Measurements from ENCODE around the gene GSS. TPM values are rescaled to one million over a fixed set of nuclear protein-coding genes. Genes with fewer than 3 reads are reported as not detected.
"Not testable (repeated sequence)": the region's sequence is repeated elsewhere in the genome, so short reads cannot be mapped to it uniquely, and the experiment has no call there.

Gene GSS
- total RNA-seq, 1 donor from 2014 or later, result 49.1 TPM

DNA sequence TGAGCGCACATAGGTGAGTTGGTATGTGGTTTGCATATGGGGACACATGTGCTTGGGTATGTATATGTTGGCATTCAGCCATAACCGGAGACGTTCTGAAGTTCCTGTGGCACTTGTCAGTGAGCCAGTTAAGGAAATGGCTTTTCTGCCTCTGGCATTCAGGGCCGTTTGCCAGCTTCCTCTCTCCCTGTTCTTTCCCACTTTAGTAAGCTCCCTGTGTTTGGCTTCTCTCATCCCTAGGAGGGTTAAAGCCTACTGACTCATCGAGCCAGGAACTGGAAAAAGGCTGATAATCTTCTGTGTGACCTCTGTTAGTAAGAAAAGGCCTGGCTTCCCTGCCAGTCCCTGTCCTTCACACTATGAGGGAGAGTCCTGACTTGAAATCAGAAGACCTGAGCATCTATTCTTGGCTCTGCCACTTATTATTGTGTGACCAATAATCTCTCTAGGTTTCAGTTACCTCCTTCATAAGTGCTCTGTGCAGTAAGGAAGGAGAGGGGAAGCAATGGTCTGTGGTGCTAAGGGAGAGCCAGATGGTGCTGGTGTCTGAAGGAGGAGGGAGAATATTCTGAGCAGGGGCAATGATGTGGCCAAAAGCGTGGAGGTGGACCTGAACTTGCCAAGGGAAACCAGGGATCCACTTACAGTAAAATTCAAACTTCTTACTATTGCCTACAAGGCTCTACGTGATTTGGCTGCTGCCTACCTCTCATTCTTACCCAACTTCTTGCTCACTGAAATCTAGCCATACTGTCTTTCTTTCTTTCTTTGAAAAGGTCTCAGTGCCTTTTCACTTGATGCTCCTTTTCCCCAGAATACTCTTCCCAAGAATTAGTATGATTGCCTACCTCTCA, 47.8 kb downstream of the GSS start:
- peak; percentile 93 for DNase-seq (ENCODE audit: low read depth, low spot score)

GRCh38 chr20:34904202-34904621, 51.4 kb downstream of the GSS start:
- no peak for DNase-seq (ENCODE audit: low read depth, low spot score)

GRCh38 chr20:34898731-34899130, 56.9 kb downstream of the GSS start:
- DNase-seq (ENCODE audit: low read depth, low spot score), result not testable (repeated sequence)

DNA sequence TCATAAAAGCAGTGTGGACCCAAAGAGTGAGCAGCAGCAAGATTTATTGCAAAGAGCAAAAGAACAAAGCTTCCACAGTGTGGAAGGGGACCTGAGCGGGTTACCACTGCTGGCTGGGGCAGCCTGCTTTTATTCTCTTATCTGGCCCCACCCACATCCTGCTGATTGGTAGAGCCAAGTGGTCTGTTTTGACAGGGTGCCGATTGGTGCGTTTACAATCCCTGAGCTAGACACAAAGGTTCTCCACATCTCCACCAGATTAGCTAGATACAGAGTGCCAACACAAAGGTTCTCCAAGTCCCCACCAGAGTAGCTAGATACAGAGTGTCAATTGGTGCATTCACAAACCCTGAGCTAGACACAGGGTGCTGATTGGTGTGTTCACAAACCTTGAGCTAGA, 57.5 kb downstream of the GSS start:
- not testable (repeated sequence) for DNase-seq (ENCODE audit: low read depth, low spot score)

DNA sequence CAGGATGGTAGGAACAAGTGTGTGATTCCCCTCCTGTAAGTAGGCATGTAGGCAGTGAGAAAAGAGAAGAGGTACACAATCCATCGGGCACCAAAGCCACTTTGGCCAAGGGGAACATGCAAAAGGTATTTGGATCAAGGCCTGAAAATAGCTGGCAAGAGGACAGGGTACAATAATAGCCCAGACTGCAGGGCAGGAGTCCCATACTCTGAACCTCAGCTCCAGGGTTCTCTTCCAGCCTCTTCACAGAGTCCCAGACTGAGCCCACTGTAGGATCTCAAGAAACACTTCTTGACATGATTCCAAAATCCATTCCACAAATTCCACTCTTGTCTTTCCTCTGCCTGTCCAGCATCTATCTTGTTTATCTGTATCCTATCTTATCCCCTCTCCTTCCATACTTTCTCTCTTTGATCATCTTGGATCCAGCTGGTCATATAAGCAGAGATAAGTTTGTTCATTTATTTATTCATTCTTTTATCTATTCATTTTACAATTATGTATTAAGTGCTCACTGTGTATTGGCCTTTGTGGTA, 59.5 kb downstream of the GSS start:
- DNase-seq (ENCODE audit: low read depth, low spot score), result no peak

DNA sequence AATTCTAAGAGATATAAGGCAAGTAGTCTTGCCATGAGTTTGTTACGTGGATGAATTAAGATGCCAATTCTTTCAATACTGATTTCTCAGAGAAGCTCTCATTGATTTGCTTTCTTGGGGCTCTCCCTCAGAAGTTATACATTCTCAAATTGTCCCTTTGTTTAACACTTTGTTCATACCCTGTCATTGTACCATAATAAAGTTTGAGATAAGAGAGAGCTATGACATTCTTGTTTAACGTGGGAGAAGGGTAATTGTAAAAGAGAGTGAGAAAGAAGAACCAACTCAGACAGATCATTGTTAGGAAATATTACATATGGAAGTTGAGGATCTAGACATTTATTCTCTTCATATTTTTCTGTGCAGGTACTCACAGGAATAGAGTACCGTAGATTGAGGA, 60.1 kb downstream of the GSS start:
- DNase-seq (ENCODE audit: low read depth, low spot score), result no peak

DNA sequence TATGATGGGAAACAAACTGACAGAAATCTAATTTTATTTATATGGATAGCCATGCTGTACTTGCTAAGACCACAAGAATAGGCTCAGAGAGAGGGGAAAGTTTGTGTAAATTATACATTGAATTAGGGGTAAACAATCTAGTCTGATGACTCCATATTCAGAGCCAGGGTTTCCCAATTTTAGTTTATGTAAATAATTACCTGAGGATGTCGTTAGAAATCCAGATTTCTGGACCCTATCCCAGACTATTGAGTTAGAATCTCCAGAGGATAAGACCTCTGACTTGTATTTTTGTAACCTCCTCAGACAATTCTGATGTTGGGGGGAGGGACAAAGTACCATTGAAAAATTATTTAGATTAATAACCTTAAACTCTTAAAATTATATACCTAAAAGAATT, 60.9 kb downstream of the GSS start:
- DNase-seq (ENCODE audit: low read depth, low spot score), result no peak

DNA sequence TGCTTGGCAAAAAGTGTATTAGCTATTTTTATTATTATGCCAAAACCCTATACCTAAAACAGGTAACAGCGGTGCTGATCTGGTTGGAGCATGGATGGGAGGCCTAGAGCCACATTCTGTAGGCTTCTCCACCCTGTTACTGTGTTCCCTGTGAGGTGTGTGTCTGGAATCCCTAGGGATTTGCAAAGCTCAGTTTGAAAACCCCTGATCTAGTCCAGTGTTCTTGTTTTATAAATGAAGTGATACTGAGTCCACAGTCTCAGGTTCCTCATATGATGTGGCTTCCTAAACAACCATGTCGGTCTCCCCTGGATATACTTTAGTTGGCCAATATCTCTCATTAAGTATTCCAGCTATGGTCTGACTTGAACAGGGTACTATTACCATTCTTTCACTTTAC, 62.9 kb downstream of the GSS start:
- no peak for DNase-seq (ENCODE audit: low read depth, low spot score)

DNA sequence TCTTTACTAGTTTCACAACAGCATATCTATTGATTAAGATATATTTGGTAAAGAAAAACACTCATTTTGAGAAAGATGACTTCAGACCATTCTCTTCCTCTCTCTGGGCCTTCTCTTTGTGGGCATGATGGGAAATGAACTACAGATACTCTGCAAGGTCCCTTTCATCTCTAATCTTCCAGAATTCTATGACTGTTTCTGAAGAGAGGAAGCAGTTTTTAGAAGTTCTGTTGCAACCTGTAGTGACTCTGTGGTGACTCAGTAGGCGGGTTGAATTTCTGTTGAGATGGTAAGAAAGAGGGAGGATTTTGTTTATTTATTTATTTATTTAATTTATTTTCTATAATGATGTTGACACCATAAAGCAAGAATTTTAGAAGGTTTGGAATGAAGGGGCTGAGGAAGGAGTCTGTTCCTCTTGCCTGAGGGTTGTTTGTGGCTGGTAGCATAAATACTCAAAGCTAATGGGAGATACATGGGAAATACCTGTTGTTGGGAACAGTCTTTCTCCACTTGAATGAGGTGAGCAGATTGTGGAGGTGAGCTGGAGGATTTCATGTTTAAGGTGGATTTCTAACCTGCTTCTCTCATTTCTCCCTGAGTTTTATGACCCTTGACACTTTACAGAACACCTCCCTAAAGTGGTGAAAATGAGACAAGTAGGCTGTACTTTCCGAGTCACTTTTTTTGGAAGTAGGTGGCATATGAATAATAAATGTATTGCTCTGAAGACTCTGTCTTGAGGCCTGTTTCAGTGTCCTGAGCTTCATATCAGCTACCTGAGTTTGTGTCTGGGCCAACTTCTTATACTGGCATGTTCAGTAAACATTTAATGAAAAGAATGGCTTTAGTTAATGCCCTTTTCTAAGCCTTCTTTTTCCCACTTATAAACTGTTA, 64.2 kb downstream of the GSS start:
- no peak for DNase-seq (ENCODE audit: low read depth, low spot score)

DNA sequence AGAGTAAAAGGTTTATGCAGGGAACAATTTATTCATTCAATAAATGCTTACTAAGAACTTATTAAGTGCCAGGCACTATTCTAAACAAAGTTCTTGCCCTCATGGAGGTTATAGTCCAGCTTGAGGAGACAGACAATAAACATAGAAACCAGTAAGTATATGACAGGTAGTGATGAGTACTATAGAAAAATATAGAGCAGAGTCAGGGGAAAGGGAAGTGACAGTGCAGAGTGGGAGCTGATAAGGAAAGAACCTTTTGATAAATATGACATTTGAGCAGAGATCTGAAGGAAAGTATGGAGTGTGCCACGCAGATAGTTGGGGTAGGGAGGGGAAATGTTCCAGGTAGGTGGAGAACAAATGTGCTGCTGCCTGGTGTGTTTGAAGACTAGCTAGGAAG, 67.1 kb downstream of the GSS start:
- DNase-seq (ENCODE audit: low read depth, low spot score), result no peak

DNA sequence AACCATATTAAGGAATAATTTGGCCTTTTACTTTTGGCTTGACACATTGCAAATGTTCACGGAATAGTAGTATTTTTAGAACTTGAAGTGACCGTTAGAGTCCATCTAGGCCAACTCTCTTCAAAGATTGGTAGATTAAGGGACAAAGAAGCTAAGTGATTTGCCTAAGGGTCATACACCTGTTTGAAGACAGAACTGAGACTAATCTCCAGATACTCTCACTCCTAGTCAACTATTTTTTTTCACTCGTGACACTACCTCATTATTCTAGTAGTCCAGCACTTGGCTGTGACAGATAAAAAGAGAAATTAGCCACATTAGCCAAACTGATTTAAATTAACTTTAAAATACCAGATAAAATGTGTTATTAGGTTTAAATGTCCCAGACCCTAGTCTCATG, 68.6 kb downstream of the GSS start:
- DNase-seq (ENCODE audit: low read depth, low spot score), result no peak

DNA sequence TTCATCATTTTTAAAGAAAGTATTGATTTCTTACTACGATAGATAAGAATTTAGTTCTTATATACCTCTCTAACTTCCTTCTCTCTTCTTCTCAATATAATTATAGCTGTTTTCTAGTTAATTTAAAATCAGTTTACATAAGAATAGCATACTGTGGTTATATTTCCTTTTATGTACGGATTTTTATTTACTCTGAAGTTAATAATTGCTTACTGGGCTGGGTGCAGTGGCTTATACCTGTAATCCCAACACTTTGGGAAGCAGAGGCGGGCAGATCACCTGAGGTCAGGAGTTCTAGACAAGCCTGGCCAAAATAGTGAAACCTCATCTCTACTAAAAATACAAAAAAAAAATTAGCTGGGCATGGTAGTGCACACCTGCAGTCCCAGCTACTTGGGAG, 69.5 kb downstream of the GSS start:
- no peak for DNase-seq (ENCODE audit: low read depth, low spot score)

DNA sequence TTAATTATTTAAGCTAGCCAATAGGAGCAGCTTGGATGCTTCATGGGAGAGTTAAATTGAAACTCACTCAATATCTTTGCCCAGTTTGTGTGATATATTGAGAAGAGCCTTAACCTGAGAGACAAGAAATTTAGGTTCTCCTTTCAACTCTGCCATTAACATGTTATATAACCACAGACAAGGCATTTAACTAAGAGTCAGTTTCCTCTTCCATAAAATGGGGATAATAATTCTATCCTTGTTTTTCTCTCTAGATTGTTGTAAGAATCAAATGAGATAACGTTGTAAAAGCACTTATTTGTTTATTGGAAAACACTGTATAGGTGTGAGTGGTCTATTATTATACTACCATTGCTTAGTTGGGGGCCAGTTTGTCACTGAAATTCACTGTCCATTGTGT, 71.3 kb downstream of the GSS start:
- DNase-seq (ENCODE audit: low read depth, low spot score), result no peak

DNA sequence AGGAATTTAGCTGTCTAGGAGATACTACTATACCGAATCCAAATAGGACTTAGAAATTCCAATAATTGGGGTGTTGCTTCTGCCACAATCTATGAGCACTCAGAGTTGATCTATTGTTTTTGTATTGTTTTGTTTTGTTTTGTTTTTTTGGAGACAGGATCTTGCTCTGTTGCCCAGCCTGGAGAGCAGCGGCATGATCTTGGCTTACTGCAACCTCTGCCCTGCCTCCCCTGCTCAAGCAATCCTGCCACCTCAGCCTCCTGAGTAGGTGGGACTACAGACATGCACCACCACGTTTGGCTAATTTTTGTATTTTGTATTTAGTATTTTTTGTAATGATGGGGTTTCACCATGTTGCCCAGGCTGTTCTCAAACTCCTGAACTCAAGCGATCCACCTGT, 71.8 kb downstream of the GSS start:
- DNase-seq (ENCODE audit: low read depth, low spot score), result no peak

DNA sequence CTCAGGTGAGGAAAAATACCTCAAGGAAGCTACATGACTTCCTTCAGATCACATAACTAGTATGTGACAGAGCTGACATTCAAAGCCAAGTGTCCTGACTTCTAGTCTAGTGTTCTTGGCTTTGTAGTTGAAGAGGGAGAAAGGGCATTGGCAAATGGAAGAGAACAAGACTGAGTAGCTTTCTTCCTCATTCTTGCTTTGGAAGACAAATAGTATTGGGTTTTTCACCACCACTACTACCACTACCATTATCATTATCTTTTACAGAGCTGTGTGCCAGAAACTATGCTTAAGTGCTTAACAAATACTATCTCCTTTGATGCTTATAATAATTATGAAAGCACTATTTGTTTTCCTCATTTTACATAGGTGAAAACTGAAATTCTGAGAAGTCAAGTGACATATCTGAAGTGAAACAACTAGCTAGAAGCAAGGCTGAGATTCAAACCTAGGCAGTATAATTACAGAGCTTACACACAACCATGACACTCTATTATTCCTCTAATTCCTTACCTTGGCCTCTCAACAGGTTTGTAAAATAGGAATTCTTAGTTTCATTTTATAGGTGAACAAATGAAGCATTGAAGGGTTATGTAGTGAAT, 72.4 kb downstream of the GSS start:
- no peak for DNase-seq (ENCODE audit: low read depth, low spot score)

DNA sequence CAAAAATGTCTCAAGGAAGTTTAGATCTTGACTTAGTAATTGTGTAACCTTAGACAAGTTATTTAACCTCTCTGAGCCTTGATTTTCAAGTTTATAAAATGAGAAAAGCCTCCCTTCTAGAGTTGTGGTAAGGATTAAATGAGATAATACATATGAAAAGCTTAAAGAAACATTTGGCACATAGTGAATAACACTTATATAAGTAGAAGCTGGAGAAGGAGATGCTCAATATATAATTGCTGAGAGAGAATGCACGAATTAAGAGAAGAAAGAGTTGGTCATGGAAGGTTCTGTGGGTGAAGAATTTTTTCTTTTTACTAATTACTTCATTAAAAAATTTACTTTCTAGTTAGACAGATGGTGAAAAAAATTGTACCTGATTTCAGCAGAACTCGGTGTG, 73.9 kb downstream of the GSS start:
- no peak for DNase-seq (ENCODE audit: low read depth, low spot score)

- not testable (repeated sequence) for DNase-seq (ENCODE audit: low read depth, low spot score)
Observed at GRCh38 chr20:34880971-34881370, 74.6 kb downstream of the GSS start.

DNA sequence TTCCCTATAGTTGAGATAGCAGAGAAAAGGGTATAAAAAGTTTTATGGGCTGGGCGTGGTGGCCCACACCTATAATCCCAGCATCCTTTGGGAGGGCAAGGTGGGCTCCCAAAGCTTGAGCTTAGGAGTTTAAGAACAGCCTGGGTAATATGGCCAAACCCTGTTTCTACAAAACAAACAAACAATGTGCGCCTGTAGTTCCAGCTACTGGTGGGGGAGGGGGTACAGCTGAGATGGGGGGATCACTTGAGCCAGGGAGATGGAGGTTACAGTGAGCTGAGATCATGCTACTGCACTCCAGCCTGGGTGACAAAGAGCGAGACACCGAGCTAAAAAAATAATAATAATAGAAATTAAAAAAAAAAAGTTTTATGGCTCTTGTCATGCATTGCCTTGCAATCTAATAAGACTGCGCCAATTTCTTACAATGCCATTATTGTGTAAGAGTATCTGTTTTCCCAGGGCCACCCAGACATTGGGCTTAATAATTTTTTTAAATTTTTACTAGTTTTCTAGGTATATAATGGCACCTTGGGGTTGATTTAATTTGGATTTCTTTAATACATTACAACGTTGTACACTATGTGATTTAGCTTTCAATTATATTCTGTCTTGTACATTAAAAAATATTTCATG, 75.3 kb downstream of the GSS start:
- no peak for DNase-seq (ENCODE audit: low read depth, low spot score)

Data from pulmonary artery endothelial cell (primary cell).